Measurements from ENCODE around the gene SLC7A8.

The SLC7A8 gene

GRCh38 chr14:23095196-23096108 lies 88.0 kb downstream of the SLC7A8 start, which contains the start of gene C14orf119:
Gene C14orf119 (plus strand): TSS chr14:23095505. CDS start chr14:23097659, 2,154 bp downstream.
- Histone ChIP-seq H3K36me3 (peaks cover 32 to 41% (median 34%) of the 10 kb centered on the region in 3 donors), H3K27ac (peak within 1 kb of the TSS; percentile 94 to 99), H3K9me3 (no peaks in the 10 kb centered on the region), H3K4me3 (peak within 1 kb of the TSS; percentile 73 to 95), H3K27me3 (no peaks in the 10 kb centered on the region), H3K4me1 (peaks cover 0 to 42% (median 26%) of the 10 kb centered on the region in 4 donors)
- peak; percentile 100 for DNase-seq
- no peak for TF ChIP-seq CTCF (IDR thresholded peaks at IDR 0.05)
- intact Hi-C loops (cut with DNase I; ENCODE audit: low total_unique reads), result no loop called here

DNA sequence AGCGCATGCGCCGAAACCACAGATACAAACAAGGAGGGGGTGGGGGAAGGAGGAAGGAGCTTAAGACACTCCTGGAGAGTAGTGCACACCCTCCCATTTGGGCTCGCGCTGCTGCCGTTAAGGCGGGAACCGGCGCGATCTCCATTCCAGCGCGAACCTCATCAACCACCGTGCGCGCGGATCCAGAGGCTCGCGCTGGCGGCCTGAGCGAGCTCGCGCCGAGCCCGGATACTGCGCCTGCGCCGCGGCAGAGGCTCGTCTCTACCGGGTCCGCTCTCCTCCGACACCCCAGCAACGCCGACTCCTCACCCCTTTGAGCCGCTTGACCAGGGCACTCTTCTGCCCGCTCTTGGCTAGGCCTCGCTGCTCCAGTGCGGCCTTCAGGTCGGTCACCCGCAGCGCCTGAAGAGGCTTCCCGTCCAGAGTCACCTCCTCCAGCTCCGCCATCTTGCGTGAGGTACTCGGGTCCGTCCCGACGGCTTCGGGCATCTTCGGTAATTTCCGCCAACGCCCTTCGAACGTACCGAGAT lies 88.7 kb downstream of the SLC7A8 start, which contains the start of gene ACIN1:
Gene ACIN1 (minus strand): TSS at position 471 of the 530 bp plus-strand sequence. CDS start 24 bp downstream, at position 447.
- intact Hi-C loops (cut with DNase I; ENCODE audit: low total_unique reads), result no loop called here
- DNase-seq, result peak in 1 of 2 donors; percentile 70
- no peak for TF ChIP-seq CTCF (IDR thresholded peaks at IDR 0.05)

GRCh38 chr14:23093991-23094665 lies 89.3 kb downstream of the SLC7A8 start:
- peak overlapping the region; percentile 73 to 95 for H3K4me3 ChIP-seq
- intact Hi-C loops (cut with DNase I; ENCODE audit: low total_unique reads), result no loop called here
- DNase-seq, result no peak

More for the DNA sequence above, 88.7 kb downstream of the SLC7A8 start, which contains the start of gene ACIN1:
- peaks cover 0 to 42% (median 26%) of the 10 kb centered on the region in 4 donors for H3K4me1 ChIP-seq
- no peaks in the 10 kb centered on the region for H3K9me3 ChIP-seq
- H3K4me3 ChIP-seq, result peak within 1 kb of the TSS; percentile 73 to 95
- peaks cover 39 to 48% (median 41%) of the 10 kb centered on the region in 3 donors for H3K36me3 ChIP-seq
- peak within 1 kb of the TSS; percentile 94 to 99 for H3K27ac ChIP-seq
- no peaks in the 10 kb centered on the region for H3K27me3 ChIP-seq

GRCh38 chr14:23093526-23093925 lies 89.9 kb downstream of the SLC7A8 start:
- intact Hi-C loops (cut with DNase I; ENCODE audit: low total_unique reads), result no loop called here
- no peak for DNase-seq
- no peaks in the 10 kb centered on the region for H3K27me3 ChIP-seq
- TF ChIP-seq CTCF (IDR thresholded peaks at IDR 0.05), result no peak
- peak overlapping the region; percentile 73 to 95 for H3K4me3 ChIP-seq
- H3K27ac ChIP-seq, result peak overlapping the region in 1 of 2 donors; percentile 94
- no peaks in the 10 kb centered on the region for H3K9me3 ChIP-seq
- H3K36me3 ChIP-seq, result peaks cover 40 to 50% (median 43%) of the 10 kb centered on the region in 3 donors
- H3K4me1 ChIP-seq, result peaks cover 0 to 42% (median 26%) of the 10 kb centered on the region in 4 donors

More at GRCh38 chr14:23093991-23094665, 89.3 kb downstream of the SLC7A8 start:
- TF ChIP-seq CTCF (IDR thresholded peaks at IDR 0.05), result no peak
- no peaks in the 10 kb centered on the region for H3K9me3 ChIP-seq
- peak overlapping the region; percentile 94 to 99 for H3K27ac ChIP-seq
- H3K36me3 ChIP-seq, result peaks cover 40 to 50% (median 43%) of the 10 kb centered on the region in 3 donors
- peaks cover 0 to 42% (median 26%) of the 10 kb centered on the region in 4 donors for H3K4me1 ChIP-seq
- no peaks in the 10 kb centered on the region for H3K27me3 ChIP-seq

- no peak for DNase-seq
- Histone ChIP-seq H3K4me3 (no peak overlapping the region), H3K27me3 (no peaks in the 10 kb centered on the region), H3K36me3 (peaks cover 40 to 50% (median 42%) of the 10 kb centered on the region in 3 donors), H3K27ac (no peak overlapping the region), H3K9me3 (no peaks in the 10 kb centered on the region), H3K4me1 (peaks cover 0 to 42% (median 26%) of the 10 kb centered on the region in 4 donors)
- TF ChIP-seq CTCF (IDR thresholded peaks at IDR 0.05), result no peak
- intact Hi-C loops (cut with DNase I; ENCODE audit: low total_unique reads), result no loop called here
Measured at GRCh38 chr14:23093104-23093503, 90.4 kb downstream of the SLC7A8 start.

Measured in tibial artery (tissue), 4 donors.